Dermis microvascular lymphatic vessel endothelial cell (primary cell): ENCODE measurements around the gene MRPL21. TPM values are rescaled to one million over a fixed set of nuclear protein-coding genes. Genes with fewer than 3 reads are reported as not detected.
"Not testable (repeated sequence)": the region's sequence is repeated elsewhere in the genome, so short reads cannot be mapped to it uniquely, and the experiment has no call there.

Source experiments
- DNase-seq, 2 donors: peaks; one replicate each; pipeline versions ENCODE4 v3.0.0 to v3.0.0-alpha.2; 2010; ENCODE audit warnings: low read depth in 2 of 2
- total RNA-seq: library from RNA; depleted of rRNA; stranded (reverse); fragments of >200 nt; gene quantifications from 2 replicates; pipeline ENCODE4 v1.2.1, GENCODE V29; 2014

The MRPL21 gene
- total RNA-seq, 1 donor from 2014 or later, result 75.1 TPM

DNA sequence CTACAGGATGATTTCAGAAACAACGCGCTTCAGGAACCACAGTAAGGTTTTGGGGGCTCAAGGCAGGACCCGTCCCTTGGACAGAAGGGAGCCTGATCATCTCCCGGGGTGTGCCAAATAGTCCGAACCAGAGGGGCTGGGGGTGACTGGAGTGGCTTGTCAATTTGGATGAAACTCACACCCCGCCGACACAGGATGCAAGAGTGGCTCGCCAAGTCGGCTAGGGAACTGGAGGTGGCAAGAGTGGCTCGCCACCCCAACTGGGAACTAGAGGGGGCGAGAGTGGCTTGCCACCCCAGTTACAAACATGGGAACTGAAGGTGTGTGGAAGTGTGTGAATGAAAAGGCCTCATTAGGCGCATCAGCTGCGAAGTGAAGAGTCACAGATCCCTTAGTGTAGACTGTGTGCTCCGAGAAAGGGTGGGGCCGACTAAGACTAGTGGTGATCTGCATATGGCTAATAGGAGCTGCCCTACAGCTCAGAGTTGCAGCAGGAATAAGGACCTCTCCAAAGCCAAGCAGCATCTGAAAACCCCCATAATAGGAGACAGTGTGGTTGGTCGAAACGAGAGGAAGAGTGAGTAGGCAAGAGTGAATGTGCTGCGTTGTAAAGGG, 35.3 kb downstream of the MRPL21 start:
- no peak for DNase-seq

DNA sequence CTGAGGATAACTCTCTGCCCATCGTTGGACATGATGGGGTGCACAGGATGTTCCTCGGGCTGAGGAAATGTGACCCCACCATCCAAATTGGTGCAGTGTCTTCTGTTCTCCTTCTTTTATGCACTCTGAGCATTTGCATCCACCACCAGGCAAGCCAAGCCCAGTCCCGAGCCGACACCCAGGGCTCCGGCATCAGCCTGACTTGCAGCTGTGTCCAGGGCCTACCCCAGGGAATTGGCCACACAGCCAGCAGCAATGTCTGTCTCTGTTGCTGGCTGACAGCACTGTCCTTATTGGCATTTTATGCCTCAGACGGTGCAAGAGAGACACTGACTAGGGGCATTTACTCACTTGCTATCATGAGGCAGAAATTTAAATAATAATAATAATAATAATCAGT, 36.6 kb downstream of the MRPL21 start:
- DNase-seq, result no peak

DNA sequence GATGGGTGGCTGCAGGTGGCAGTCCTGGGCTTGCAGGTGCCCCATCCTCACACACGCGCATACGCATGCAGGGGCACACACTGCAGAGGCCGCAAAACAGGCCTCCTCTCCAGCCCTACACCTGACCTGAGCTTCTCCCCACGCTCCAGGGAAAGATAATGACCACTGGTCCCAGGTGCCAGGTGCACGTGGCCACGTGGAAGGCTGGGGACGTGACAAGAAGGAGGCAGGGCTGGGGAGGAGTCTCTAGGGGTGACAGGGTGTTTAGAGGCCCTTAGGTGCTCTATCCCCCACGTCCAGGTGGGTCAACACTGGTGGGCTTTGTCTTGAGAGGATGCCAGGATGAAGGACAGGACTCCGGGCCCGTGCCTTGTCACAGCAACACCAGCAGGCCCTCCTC, 38.4 kb downstream of the MRPL21 start:
- no peak for DNase-seq

DNA sequence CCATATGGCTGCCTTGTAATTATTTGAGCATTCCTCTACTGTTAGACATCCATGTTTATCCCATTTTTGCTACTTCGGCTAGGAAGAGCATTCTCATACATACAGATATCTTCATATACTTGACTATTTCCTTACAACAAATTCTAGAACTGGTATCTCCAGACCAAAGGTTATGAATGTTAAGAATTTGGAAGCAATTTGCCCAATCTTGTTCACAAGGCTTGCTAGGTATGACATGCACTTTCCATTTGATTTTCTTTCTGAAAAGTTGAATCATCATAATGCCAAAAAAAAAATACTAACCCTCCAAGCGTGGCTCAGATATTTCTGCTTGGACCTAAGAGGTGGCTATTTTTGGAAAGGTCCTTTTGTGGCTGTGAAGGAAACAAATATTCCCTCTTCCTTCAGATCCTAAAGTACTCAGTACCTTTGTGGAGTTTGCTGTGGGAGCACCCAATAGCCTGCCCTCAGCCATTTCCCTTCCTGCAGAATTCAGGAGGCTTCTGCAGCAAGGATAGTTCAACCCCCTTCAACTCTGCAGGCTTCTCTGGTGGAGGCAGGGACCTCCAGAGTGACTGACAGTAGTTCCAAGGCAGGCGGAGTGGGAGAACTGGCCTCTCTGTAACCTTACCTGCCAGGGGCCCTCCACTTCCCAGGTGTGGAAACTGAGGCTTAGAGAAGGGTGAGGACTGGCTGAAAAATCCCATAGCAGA, 39.9 kb downstream of the MRPL21 start:
- no peak for DNase-seq

DNA sequence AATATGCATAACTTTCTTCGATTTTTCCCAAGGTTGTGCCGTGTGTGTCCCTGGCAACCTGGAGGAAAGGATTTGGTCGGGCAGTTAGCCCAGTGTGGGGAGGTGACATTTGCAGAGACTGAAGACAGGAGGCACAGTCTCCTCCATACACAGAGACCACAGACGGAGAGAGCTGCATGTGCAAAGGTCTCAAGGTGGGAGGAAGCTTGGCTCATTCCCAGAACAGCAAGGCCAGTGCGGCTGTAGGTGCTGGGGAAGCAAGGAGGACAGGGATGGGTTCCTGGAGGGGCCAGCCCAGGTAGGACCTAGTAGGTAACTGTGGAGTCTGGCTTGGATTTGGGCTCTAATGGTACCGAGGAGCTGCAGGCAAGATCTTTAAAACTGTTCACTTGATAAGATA, 41.2 kb downstream of the MRPL21 start:
- DNase-seq, result no peak

DNA sequence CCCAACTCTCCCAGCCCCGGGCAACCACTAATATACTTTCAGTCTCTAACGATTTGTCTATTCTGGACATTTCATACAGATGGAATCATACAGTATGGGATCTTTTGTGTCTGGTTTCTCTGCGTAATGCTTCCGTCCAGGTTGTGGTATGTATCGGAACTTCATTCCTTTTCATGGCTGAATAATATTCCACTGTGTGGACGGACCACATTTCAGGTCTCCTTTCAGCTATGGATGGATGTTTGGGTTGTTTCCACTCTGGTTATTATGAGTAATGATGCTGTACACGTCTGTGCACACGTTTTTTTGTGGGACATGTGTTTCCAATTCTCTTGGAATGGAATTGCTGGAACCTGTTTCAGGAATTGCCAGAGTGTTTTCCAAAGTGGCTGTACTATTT, 44.5 kb downstream of the MRPL21 start:
- no peak for DNase-seq

DNA sequence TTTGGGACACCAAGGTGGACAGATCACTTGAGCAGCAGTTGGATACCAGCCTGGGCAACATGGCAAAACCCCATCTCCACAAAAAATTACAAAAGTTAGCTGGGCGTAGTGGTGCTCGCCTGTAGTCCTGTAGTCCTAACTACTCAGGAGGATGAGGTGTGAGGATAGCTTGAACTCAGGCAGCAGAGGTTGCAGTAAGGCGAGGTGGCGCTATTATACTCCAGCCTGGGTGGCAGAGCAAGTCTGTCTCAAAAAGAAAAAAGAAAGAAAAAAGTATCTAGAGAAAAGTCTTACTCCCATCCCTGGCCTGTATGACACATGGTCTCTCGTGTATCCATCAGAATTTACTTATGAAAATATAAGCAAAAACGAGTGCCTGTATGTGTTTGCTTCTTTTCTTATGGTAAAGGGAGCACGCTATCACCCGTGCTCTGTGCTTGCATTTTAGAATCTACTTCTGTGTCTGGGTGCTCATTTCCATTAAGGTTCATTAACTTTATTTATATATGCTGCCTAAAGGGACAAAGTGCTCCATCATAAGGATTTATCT, 46.5 kb downstream of the MRPL21 start:
- no peak for DNase-seq

DNA sequence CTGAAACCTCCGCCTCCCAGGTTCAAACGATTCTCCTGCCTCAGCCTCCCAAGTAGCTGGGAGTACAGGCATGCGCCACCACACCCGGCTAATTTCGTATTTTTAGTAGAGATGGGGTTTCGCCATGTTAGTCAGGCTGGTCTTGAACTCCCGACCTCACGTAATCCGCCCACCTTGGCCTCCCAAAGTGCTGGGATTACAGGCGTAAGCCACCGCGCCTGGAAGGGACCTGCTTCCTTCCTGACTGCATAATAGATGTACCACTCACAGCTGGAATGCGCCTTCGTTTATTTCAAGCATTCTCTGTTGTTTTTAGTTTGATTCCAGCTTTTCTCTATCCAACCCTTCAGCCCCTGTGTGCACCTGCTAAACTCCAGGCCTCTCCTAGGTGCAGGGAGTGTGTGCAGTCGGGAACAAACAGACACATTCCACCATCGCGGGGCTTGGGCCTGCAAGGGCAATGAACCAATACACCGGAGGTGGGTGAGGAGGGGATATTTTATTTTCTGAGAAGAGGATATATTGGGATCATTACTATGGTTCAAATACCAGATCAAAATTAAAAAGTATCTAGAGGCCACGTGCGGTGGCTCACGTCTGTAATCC, 47.1 kb downstream of the MRPL21 start:
- not testable (repeated sequence) for DNase-seq

DNA sequence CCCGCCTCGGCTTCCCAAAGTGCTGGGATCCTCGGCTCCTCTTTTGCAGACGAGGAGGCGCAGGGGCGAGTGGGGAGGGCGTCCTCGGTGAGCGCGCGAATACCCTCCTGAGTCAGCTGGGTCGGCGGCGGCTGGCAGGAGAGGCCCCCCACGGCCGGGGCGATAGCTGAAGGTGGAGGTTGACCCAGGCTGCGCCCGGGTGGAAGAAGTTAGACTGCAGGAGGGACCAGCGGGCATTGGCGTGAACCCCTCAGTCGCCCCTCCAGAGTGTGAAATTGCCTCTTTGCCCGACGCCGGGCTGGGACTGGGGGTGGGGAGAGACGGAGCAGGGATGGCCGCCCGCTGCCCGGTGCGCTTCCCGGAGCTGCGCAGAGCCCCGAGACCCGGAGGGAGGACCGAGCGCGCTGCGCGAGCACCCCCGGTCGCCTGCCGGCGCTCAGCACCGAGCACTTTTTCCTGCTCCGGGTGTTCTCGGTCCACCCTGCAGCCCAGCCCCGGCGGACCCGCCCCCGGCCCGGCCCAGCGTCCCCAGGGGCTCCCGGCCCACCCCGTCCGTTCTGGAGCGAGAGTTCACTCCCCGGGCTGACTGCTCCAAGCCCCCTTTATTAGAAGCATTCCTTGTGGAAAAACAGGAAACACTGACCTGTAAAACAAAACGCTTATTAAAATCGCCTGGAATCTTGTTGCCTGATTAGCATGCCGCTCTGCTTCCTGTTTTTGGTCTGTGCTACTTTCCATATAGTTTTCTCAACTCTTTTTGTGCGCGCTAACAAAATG, 48.2 kb downstream of the MRPL21 start:
- DNase-seq, result peak; percentile 68 to 86

DNA sequence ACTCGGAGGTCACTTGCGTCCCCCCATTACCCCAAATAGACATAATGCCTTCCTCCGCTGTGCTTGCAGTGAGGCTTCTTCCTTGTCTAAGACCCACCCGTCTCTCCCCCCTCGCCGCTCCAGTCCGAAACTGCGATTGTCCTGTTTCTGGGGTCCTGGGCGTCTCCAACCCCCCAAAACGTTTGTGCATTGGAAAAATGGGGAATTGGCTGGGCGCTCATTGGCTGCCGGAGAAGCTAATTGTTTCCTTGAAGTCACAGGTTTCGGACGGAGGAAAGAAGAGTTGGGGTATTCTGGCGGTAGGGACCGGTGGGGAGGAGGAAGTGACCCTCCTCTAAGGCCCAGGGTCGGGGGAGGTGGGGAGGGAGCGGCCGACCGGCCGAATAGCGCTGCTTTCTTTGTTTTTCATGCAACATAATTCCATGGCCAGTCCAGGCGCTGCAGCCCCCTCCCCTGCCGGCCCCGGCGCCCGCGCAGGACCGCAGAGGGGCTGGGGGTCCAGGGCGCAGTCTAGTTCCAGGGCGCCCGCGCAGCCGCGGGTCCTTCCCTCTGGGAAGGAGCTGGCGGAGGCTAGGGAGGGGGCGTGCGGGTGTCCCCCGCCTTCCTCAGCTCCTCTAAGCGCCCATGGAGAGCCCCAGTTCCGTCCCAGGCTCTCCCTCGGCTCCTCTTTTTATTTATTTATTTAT, 49.2 kb downstream of the MRPL21 start:
- no peak for DNase-seq

DNA sequence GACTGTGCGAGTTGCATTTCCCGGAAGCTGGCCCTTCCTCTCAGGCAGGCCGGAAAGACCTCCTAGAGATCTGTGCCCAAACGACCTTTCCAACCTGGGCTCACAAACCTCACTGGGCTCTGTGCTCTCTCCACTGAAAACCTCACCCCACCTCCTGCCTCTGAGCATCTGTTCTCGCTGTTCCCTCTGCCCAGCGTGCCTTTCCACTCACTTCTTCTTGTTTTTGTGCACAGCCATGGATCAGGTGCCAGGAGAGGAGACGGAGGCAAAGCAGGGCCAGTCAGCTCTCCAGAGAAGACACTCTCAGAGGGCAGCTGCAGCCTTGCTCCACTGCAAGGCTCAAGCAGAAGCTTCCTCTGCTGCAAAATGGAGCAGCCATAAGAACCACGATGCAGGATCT, 51.0 kb downstream of the MRPL21 start:
- no peak for DNase-seq

DNA sequence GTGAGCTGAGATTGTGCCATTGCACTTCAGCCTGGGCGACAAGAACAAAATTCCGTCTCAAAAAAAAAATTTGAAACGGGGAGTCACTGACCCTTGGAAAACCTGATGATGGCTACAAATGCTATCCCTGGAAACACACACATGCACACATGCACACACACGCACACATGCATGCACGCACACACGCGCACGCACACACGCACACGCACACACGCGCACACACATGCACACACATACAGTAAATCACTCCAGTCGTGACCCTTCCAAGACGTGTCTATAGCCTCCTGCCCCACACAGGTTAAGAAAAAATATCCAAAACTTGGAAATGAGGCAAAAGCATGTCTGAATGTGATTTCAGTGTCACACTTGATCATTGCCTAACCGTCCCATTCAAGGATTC, 55.2 kb downstream of the MRPL21 start:
- no peak for DNase-seq

DNA sequence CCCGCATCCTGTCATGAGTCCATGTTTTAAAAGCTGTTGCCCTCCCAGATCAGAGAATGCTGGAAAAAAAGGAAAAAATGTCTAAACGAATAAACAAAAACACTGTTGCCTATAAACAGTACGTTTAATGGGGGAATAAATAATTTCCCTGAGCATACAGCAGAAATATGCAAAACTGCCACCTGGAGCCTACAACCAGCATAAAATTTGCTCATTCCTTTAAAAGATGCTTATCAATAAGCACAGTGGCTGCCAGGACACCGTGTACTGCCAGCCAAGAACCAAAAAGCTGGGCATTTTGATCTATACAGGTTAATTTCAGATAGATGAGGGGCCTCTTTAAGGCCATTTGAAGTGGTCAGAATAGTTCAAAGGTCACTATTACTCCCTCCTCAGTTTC, 56.2 kb downstream of the MRPL21 start:
- DNase-seq, result no peak

DNA sequence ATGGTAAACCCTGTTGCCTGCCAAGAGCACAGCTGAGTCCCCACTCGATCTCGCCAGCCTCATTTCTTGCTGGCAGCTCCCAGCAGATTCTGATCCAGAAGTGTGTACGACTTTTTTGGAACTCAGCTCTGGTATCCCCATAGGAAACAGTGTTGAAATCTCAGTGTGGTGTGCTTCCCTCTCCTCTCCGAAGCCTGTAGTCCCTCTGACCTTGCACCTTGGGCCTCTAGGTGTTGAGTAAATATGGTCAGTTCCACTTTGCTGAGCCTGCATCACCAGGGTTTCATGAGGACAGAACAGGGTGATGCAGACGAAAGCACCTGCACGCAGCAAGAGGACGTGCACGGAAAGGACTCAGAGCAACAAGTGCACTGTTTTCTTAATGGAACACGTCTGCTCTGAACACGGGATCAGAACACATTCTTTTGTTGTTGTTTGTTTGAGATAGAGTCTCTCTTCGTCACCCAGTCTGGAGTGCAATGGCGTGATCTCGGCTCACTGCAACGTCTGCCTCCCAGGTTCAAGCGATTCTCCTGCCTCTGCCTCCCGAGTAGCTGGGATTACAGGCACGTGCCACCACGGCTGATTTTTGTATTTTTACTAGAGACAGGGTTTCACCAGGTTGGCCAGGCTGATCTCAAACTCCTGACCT, 58.2 kb downstream of the MRPL21 start:
- no peak for DNase-seq

DNA sequence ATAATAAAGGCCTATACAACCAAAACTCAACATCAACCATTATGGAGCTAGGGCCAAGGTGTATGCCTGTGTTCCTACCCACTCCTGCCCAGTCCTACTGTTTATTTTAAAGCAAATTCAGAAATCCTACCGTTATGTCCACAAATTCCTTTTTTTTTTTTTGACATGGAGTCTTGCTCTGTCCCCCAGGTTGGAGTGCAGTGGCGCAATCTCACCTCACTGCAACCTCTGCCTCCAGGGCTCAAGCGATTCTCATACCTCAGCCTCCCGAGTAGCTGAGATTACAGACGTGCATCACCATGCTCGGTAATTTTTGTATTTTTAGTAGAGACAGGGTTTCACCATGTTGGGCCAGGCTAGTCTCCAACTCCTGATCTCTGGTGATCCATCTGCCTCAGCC, 58.8 kb downstream of the MRPL21 start:
- no peak for DNase-seq

DNA sequence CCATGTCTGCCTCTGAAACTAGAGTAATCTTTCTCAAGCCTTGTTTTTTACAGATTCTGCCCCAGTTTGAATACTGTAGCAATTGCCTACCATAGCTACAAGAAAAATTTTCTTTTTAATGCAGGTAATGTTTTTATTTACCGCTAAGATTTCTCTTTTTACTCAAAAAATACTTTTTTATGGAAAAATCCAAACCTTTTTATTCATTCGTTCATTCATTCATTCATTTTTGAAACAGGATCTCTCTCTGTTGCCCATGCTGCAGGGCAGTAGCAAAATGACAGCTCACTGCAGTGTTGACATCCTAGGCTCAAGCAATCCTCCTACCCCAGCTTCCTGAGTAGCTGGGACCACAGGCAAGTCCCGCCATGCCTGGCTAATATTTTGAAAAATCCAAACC, 59.3 kb downstream of the MRPL21 start:
- DNase-seq, result no peak

DNA sequence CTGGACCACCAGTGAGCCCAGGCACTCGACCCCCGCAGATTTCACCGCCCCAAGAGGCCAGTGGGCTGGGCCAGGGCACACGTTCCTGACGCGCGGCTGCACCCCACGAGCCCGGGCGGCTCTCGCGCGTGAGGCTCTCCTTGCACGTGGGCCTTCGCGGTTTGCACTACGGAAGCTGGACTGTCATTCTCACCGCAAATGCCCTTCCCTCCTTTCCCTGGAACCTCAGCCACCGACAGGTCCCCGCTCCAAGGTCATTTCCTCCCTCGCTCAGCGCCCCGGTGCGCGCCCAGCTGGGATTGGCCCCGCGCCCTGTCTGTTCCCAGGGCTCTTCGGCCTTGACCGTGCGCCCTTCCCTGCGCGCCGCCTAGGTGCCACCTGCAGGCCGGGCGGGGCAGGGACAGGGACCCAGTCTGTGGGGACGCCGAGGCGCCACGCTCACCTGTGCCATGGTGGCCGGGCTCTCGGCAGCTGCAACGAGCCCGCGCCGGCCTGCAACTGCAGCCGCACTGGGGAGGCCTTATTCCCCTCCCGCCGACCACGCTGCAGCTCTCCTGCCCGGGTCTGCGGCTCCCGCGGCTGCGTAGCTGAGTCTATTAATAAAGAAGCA, 59.8 kb downstream of the MRPL21 start:
- DNase-seq, result peak in 1 of 2 donors; percentile 53

DNA sequence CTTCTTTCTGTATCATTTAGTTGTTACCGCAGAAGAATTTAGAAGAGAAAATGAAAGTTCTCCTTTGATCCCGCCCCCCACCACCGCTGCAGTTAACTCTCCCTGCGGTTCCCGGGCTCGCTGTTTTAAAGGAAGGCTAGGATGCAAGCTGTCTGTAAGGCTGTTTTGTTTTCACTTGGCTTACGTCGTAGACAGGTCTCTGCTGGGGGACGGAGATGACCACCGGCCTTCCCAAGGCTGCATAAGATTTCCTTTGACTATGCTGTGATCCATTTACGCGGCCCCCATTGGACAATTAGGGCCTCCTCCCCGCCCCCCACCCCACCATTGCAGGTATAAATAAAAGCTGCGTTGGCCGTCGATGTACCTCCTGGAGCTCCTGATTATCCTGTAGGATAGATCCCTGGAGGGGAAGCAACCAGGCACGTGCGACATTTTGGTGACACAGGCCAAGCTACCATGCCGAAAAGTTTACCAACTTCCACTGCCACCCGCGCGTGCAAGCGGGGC, 60.5 kb downstream of the MRPL21 start:
- DNase-seq, result peak in 1 of 2 donors; percentile 28

DNA sequence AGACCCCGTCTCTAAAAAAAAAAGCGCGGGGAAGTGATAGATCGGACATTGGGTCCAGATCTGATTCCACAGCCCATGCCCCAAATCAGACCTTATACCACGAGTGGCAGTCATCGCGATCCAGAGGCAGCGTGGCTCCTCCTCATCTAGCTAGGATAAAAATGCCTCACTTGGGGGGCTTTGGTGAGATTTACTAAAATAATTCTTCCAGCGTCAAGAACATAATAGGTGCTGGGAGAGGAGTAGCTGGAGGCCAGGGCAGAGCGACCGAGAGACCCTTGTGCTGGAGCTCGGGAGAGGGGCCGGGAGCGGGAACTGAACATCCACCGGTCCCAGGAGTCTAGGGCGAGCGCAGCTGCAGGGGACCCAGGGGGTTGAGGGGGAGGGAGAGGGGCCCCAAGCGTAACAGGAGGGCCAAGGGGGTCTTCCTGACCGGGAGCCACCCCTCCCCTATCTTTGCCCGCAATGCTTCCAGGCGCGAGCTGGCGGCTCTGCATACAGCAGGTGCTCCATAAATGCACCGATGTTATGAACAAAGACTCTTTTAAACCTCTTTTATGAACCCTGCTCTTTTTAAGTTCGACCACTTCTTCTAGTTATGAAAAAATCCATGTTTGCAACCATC, 61.1 kb downstream of the MRPL21 start:
- no peak for DNase-seq
